ENCODE data around the gene SLIT1. TPM values are rescaled to one million over a fixed set of nuclear protein-coding genes. Genes with fewer than 3 reads are reported as not detected.

SLIT1 gene
- total RNA-seq, 2 experiments from 2014 or later = 0.13 to 1.0 TPM

GRCh38 chr10:97213431-97213830, 27.7 kb upstream of the SLIT1 start:
- H2AFZ ChIP-seq (ENCODE audit: low read length) = no peak overlapping the region
- no peaks in the 10 kb centered on the region for H3K79me2 ChIP-seq (ENCODE audit: insufficient read depth, low read depth, low read length)
- ChIA-PET POLR2A (interaction anchor here (1.5 kb wide), 1 partner anchor 20 kb away, joined by 3 read pairs; no protein-coding TSS in a partner anchor), CTCF (ENCODE audit: unreplicated experiment) (interaction anchor here (0.7 kb wide), 1 partner anchor 694 kb away, joined by 7 read pairs; no protein-coding TSS in a partner anchor)
- intact Hi-C loops (cut with micrococcal nuclease; ENCODE audit: unreplicated experiment) = no loop called here
- no peak overlapping the region for H3K27ac ChIP-seq (ENCODE audit: low read depth, low read length, poor library complexity, severe bottlenecking)
- no peak for TF ChIP-seq CTCF (conservative IDR thresholded peaks at IDR 0.05; ENCODE audit: low read length)
- TF ChIP-seq EZH2phosphoT487 (IDR thresholded peaks at IDR 0.05; ENCODE audit: borderline replicate concordance, low read depth, low read length) = no peak
- no peak for DNase-seq (ENCODE audit: low spot score)
- H3K4me3 ChIP-seq (ENCODE audit: low read depth, low read length, poor library complexity, severe bottlenecking) = no peak overlapping the region
- peaks cover 4% of the 10 kb centered on the region for H3K4me1 ChIP-seq (ENCODE audit: insufficient read depth, low read length, poor library complexity, severe bottlenecking)
- no peaks in the 10 kb centered on the region for H3K9me2 ChIP-seq (ENCODE audit: insufficient read depth, low read length)
- H4K20me1 ChIP-seq (ENCODE audit: insufficient read depth, low read length) = no peaks in the 10 kb centered on the region
- no peak overlapping the region for H3K4me2 ChIP-seq (ENCODE audit: low read length)
- BruUV-seq (replicated peaks) = no TSS peak
- no peaks in the 10 kb centered on the region for H3K36me3 ChIP-seq (ENCODE audit: insufficient read depth, low read length)
- no peaks in the 10 kb centered on the region for H3K9me3 ChIP-seq (ENCODE audit: low read length)

- ChIA-PET POLR2A (interaction anchor here (0.9 to 2.5 kb wide), 3 partner anchors 11 to 190 kb away, joined by 3 to 8 read pairs (median 3); no protein-coding TSS in a partner anchor), CTCF (ENCODE audit: unreplicated experiment) (interaction anchor here (1.3 to 2.4 kb wide), 3 partner anchors 10 to 139 kb away, joined by 3 to 9 read pairs (median 9); no protein-coding TSS in a partner anchor)
- H4K20me1 ChIP-seq (ENCODE audit: insufficient read depth, low read length) = no peaks in the 10 kb centered on the region
- no peaks in the 10 kb centered on the region for H3K9me2 ChIP-seq (ENCODE audit: insufficient read depth, low read length)
- H3K36me3 ChIP-seq (ENCODE audit: insufficient read depth, low read length) = no peaks in the 10 kb centered on the region
- DNase-seq (ENCODE audit: low spot score) = no peak
- intact Hi-C loops (cut with micrococcal nuclease; ENCODE audit: unreplicated experiment) = loop anchor here (2.0 kb wide), 1 partner anchor 130 kb away; no protein-coding TSS in a partner anchor
- H3K27ac ChIP-seq (ENCODE audit: low read depth, low read length, poor library complexity, severe bottlenecking) = no peak overlapping the region
- H3K4me1 ChIP-seq (ENCODE audit: insufficient read depth, low read length, poor library complexity, severe bottlenecking) = peaks cover 16% of the 10 kb centered on the region
- no peaks in the 10 kb centered on the region for H3K9me3 ChIP-seq (ENCODE audit: low read length)
- H2AFZ ChIP-seq (ENCODE audit: low read length) = no peak overlapping the region
- no TSS peak for BruUV-seq (replicated peaks)
- H3K4me3 ChIP-seq (ENCODE audit: low read depth, low read length, poor library complexity, severe bottlenecking) = no peak overlapping the region
- H3K79me2 ChIP-seq (ENCODE audit: insufficient read depth, low read depth, low read length) = no peaks in the 10 kb centered on the region
- H3K4me2 ChIP-seq (ENCODE audit: low read length) = no peak overlapping the region
- no peak for TF ChIP-seq EZH2phosphoT487 (IDR thresholded peaks at IDR 0.05; ENCODE audit: borderline replicate concordance, low read depth, low read length)
- TF ChIP-seq CTCF (conservative IDR thresholded peaks at IDR 0.05; ENCODE audit: low read length) = no peak
Observed at GRCh38 chr10:97211229-97211628, 25.5 kb upstream of the SLIT1 start.

- ChIA-PET POLR2A (interaction anchor here (0.6 to 2.5 kb wide), 5 partner anchors 10 to 189 kb away, joined by 3 to 8 read pairs (median 3); no protein-coding TSS in a partner anchor), CTCF (ENCODE audit: unreplicated experiment) (interaction anchor here (0.5 to 2.4 kb wide), 5 partner anchors 9 to 138 kb away, joined by 3 to 9 read pairs (median 4); no protein-coding TSS in a partner anchor)
- no peaks in the 10 kb centered on the region for H3K36me3 ChIP-seq (ENCODE audit: insufficient read depth, low read length)
- no peak overlapping the region for H3K27ac ChIP-seq (ENCODE audit: low read depth, low read length, poor library complexity, severe bottlenecking)
- no peaks in the 10 kb centered on the region for H3K79me2 ChIP-seq (ENCODE audit: insufficient read depth, low read depth, low read length)
- H3K4me1 ChIP-seq (ENCODE audit: insufficient read depth, low read length, poor library complexity, severe bottlenecking) = peaks cover 16% of the 10 kb centered on the region
- H3K9me3 ChIP-seq (ENCODE audit: low read length) = no peaks in the 10 kb centered on the region
- H3K4me3 ChIP-seq (ENCODE audit: low read depth, low read length, poor library complexity, severe bottlenecking) = no peak overlapping the region
- DNase-seq (ENCODE audit: low spot score) = peak; percentile 68
- intact Hi-C loops (cut with micrococcal nuclease; ENCODE audit: unreplicated experiment) = loop anchor here (1.0 to 2.0 kb wide), 3 partner anchors 72 to 137 kb away; no protein-coding TSS in a partner anchor
- no TSS peak for BruUV-seq (replicated peaks)
- TF ChIP-seq EZH2phosphoT487 (IDR thresholded peaks at IDR 0.05; ENCODE audit: borderline replicate concordance, low read depth, low read length) (no peak), CTCF (conservative IDR thresholded peaks at IDR 0.05; ENCODE audit: low read length) (peak; percentile 100)
- no peaks in the 10 kb centered on the region for H3K9me2 ChIP-seq (ENCODE audit: insufficient read depth, low read length)
- H3K4me2 ChIP-seq (ENCODE audit: low read length) = no peak overlapping the region
- H2AFZ ChIP-seq (ENCODE audit: low read length) = no peak overlapping the region
- H4K20me1 ChIP-seq (ENCODE audit: insufficient read depth, low read length) = no peaks in the 10 kb centered on the region
Observed at GRCh38 chr10:97210543-97210960, 24.8 kb upstream of the SLIT1 start.
